ENCODE measurements around the gene FRY. TPM values are rescaled to one million over a fixed set of nuclear protein-coding genes. Genes with fewer than 3 reads are reported as not detected.

The FRY gene
- total RNA-seq, 5 donors from 2014 or later (not counting 1 experiment from before 2014, with no cell fraction given), result 11.5 to 35.3 (median 15.2) TPM

DNA sequence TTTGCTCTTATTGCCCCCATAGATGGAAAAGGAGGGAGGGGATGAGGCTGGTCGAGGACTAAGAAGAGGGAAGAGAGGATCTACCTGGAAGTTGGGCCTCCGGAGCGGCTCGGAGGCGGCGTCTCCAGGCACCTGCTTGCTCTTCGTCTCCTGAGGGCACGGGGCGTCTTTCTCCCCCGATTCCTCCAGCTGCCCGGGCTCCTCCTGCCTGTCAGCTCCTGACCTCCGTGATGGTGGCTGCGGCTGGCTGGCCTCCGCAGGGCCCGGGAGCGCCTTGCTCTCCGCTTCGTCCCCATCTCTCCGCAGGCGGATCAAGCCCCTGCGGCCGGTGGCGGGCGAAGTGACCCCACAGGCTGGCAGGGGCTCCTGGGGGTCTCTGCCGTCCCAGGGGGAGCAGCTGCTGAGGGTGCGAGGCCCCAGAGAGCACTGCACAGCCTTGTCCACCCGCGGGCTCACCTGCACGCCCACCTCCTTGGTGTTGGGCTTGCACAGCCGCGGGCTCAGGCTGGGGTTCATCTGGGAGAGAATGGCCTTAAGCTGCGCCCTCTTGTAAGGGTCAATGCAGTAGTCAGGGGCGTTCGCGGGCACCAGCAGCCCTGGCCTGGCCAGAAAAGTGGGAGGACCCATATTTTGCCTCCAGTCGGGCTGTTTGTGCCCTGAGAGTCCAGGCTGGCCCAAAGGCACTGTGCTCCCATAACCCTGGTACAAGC is 279.8 kb downstream of the FRY start:
- CTCF ChIA-PET, result interaction anchor here (0.5 to 0.8 kb wide), 4 partner anchors 212 to 1450 kb away, joined by 3 to 11 read pairs (median 4); no protein-coding TSS in a partner anchor
- ATAC-seq (replicated peaks in 1 of 4) (no peak), DNase-seq (no peak)
- H3K27me3 Mint-ChIP-seq, result no peaks in the 10 kb centered on the region
- no peaks in the 10 kb centered on the region for H3K36me3 Mint-ChIP-seq
- H3K4me1 Mint-ChIP-seq, result peaks cover 20 to 25% (median 24%) of the 10 kb centered on the region in 3 donors
- no peaks in the 10 kb centered on the region for H3K9me3 Mint-ChIP-seq
- Histone ChIP-seq H3K27me3 (replicated peaks in 1 of 2; ENCODE audit: control insufficient read depth in 2 of 2, extremely low read depth in 1 of 2, insufficient read depth in 2 of 2, low read length in 1 of 2) (no peaks in the 10 kb centered on the region), H3K4me1 (ENCODE audit: control insufficient read depth in 1 of 2, extremely low read depth in 1 of 2, insufficient read depth in 2 of 2, low read length in 2 of 2) (peaks cover 0 to 19% of the 10 kb centered on the region in 2 experiments), H3K27ac (ENCODE audit: low read length) (no peak overlapping the region), H3K4me3 (ENCODE audit: control insufficient read depth in 1 of 2, extremely low read depth in 1 of 2, low read length in 1 of 2) (no peak overlapping the region), H3K9me3 (no peaks in the 10 kb centered on the region), H3K36me3 (ENCODE audit: control insufficient read depth in 2 of 2, extremely low read depth in 1 of 2, insufficient read depth in 1 of 2, low read length in 1 of 2) (no peaks in the 10 kb centered on the region)
- H3K4me3 Mint-ChIP-seq, result no peak overlapping the region
- H3K27ac Mint-ChIP-seq, result no peak overlapping the region
- POLR2A ChIA-PET, result interaction anchor here in 1 of 2 donors (0.6 kb wide), 1 partner anchor 72 kb away, joined by 4 read pairs; no protein-coding TSS in a partner anchor
- 92% methylated on average over 32 of the region's 36 CpGs for WGBS (ENCODE audit: insufficient coverage)

DNA sequence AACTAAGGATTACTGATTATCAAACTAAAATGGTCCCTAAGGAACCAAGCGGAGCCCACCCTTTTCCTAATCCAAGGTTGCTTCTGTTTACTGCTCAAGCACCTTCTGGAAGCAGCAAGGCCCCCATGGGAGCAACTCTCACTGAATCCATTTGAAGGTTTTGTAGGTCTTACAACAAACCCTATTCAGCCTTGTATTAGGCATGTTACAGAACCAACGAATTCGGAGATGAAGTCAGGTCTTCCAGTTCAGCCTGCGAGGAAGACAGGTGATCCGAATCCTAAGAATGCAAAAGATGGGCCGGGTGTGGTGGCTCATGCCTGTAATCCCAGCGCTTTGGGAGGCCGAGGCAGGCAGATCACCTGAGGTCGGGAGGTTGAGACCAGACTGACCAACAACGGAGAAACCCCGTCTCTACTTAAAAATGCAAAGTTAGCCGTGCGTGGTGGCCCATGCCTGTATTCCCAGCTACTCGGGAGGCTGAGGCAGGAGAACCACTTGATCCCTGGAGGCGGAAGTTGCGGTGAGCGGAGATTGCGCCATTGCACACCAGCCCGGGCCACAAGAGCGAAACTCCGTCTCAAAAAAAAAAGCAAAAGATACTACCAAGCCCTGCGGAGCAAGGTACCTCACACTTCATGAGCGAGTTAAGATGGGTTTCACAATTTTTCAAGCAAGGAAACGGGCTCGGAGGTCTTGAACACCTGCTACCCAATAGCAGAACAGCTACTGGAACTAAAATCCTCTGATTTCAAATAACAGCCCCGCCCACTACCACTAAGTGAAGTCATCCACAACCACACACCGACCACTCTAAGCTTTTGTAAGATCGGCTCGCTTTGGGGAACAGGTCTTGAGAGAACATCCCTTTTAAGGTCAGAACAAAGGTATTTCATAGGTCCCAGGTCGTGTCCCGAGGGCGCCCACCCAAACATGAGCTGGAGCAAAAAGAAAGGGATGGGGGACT is 283.0 kb downstream of the FRY start:
- Mint-ChIP-seq H3K4me3 (peak overlapping the region; percentile 94 to 96 (median 95)), H3K9me3 (no peaks in the 10 kb centered on the region), H3K4me1 (peaks cover 13 to 22% (median 22%) of the 10 kb centered on the region in 3 donors), H3K27ac (peak overlapping the region; percentile 99), H3K27me3 (no peaks in the 10 kb centered on the region), H3K36me3 (no peaks in the 10 kb centered on the region)
- 80% methylated on average over 29 of the region's 32 CpGs for WGBS (ENCODE audit: insufficient coverage)
- peaks cover 0 to 19% of the 10 kb centered on the region in 2 experiments for H3K4me1 ChIP-seq (ENCODE audit: control insufficient read depth in 1 of 2, extremely low read depth in 1 of 2, insufficient read depth in 2 of 2, low read length in 2 of 2)
- H3K4me3 ChIP-seq (ENCODE audit: control insufficient read depth in 1 of 2, extremely low read depth in 1 of 2, low read length in 1 of 2), result peak overlapping the region; percentile 71 to 92
- ChIA-PET POLR2A (interaction anchor here (0.6 to 1.7 kb wide), 10 partner anchors 9 to 225 kb away, joined by 3 to 6 read pairs (median 4); partner anchors contain the start of gene N4BP2L1 (in 2 of the 2)), CTCF (interaction anchor here (0.6 to 1.5 kb wide), 10 partner anchors 8 to 1228 kb away, joined by 3 to 9 read pairs (median 4); partner anchors contain the start of gene PDS5B (in 1 of the 2))
- H3K9me3 ChIP-seq, result no peaks in the 10 kb centered on the region
- DNase-seq (peak in 33 of 35 experiments; percentile 44 to 82 (median 67)), ATAC-seq (replicated peaks in 1 of 4) (peak; percentile 60 to 69 (median 68))
- peak overlapping the region; percentile 98 for H3K27ac ChIP-seq (ENCODE audit: low read length)
- no peaks in the 10 kb centered on the region for H3K36me3 ChIP-seq (ENCODE audit: control insufficient read depth in 2 of 2, extremely low read depth in 1 of 2, insufficient read depth in 1 of 2, low read length in 1 of 2)
- H3K27me3 ChIP-seq (replicated peaks in 1 of 2; ENCODE audit: control insufficient read depth in 2 of 2, extremely low read depth in 1 of 2, insufficient read depth in 2 of 2, low read length in 1 of 2), result no peaks in the 10 kb centered on the region

DNA sequence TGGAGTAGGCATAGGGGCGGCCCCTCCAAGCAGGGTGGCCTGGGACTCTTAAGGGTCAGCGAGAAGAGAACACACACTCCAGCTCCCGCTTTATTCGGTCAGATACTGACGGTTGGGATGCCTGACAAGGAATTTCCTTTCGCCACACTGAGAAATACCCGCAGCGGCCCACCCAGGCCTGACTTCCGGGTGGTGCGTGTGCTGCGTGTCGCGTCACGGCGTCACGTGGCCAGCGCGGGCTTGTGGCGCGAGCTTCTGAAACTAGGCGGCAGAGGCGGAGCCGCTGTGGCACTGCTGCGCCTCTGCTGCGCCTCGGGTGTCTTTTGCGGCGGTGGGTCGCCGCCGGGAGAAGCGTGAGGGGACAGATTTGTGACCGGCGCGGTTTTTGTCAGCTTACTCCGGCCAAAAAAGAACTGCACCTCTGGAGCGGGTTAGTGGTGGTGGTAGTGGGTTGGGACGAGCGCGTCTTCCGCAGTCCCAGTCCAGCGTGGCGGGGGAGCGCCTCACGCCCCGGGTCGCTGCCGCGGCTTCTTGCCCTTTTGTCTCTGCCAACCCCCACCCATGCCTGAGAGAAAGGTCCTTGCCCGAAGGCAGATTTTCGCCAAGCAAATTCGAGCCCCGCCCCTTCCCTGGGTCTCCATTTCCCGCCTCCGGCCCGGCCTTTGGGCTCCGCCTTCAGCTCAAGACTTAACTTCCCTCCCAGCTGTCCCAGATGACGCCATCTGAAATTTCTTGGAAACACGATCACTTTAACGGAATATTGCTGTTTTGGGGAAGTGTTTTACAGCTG is 283.9 kb downstream of the FRY start, which contains the start of the genes BRCA2 and ZAR1L:
Gene BRCA2 (plus strand): TSS at position 271 of the 790 bp plus-strand sequence. CDS start 953 bp downstream, outside the sequence.
Gene ZAR1L (minus strand): TSS at position 126 of the 790 bp plus-strand sequence. CDS start 3,438 bp downstream, outside the sequence.
- Histone ChIP-seq H3K9me3 (no peaks in the 10 kb centered on the region), H3K27me3 (replicated peaks in 1 of 2; ENCODE audit: control insufficient read depth in 2 of 2, extremely low read depth in 1 of 2, insufficient read depth in 2 of 2, low read length in 1 of 2) (no peaks in the 10 kb centered on the region), H3K27ac (ENCODE audit: low read length) (peak within 1 kb of the TSS; percentile 98), H3K4me3 (ENCODE audit: control insufficient read depth in 1 of 2, extremely low read depth in 1 of 2, low read length in 1 of 2) (peak within 1 kb of the TSS; percentile 71 to 92), H3K4me1 (ENCODE audit: control insufficient read depth in 1 of 2, extremely low read depth in 1 of 2, insufficient read depth in 2 of 2, low read length in 2 of 2) (peaks cover 0 to 14% of the 10 kb centered on the region in 2 experiments), H3K36me3 (ENCODE audit: control insufficient read depth in 2 of 2, extremely low read depth in 1 of 2, insufficient read depth in 1 of 2, low read length in 1 of 2) (no peaks in the 10 kb centered on the region)
- POLR2A ChIA-PET, result interaction anchor here (0.6 to 1.7 kb wide), 10 partner anchors 10 to 224 kb away, joined by 3 to 6 read pairs (median 4); partner anchors contain the start of gene N4BP2L1 (in 2 of the 2)
- H3K9me3 Mint-ChIP-seq, result no peaks in the 10 kb centered on the region
- H3K27ac Mint-ChIP-seq, result peak within 1 kb of the TSS; percentile 99
- no peaks in the 10 kb centered on the region for H3K36me3 Mint-ChIP-seq
- H3K4me1 Mint-ChIP-seq, result peaks cover 11 to 17% (median 15%) of the 10 kb centered on the region in 3 donors
- CTCF ChIA-PET, result interaction anchor here (0.6 to 1.6 kb wide), 11 partner anchors 9 to 1228 kb away, joined by 3 to 9 read pairs (median 3); partner anchors contain the start of gene PDS5B (in 1 of the 2)
- H3K27me3 Mint-ChIP-seq, result no peaks in the 10 kb centered on the region
- whole genome bisulfite sequencing (ENCODE audit: insufficient coverage), result under 1% methylated on average over 42 of the region's 60 CpGs
- H3K4me3 Mint-ChIP-seq, result peak within 1 kb of the TSS; percentile 94 to 96 (median 95)
- ATAC-seq (replicated peaks in 1 of 4) (peak; percentile 98), DNase-seq (peak; percentile 74 to 94 (median 86))

DNA sequence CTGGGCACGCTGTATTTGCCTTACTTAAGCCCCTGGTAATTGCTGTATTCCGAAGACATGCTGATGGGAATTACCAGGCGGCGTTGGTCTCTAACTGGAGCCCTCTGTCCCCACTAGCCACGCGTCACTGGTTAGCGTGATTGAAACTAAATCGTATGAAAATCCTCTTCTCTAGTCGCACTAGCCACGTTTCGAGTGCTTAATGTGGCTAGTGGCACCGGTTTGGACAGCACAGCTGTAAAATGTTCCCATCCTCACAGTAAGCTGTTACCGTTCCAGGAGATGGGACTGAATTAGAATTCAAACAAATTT is 284.4 kb downstream of the FRY start:
- CTCF ChIA-PET, result interaction anchor here in 1 of 2 donors (0.7 to 1.6 kb wide), 3 partner anchors 217 to 1227 kb away, joined by 3 read pairs; no protein-coding TSS in a partner anchor

DNA sequence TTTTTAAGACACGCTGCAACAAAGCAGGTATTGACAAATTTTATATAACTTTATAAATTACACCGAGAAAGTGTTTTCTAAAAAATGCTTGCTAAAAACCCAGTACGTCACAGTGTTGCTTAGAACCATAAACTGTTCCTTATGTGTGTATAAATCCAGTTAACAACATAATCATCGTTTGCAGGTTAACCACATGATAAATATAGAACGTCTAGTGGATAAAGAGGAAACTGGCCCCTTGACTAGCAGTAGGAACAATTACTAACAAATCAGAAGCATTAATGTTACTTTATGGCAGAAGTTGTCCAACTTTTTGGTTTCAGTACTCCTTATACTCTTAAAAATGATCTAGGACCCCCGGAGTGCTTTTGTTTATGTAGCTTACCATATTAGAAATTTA is 284.9 kb downstream of the FRY start:
- Mint-ChIP-seq H3K9me3 (no peaks in the 10 kb centered on the region), H3K27ac (no peak overlapping the region), H3K36me3 (no peaks in the 10 kb centered on the region), H3K4me1 (peaks cover 11 to 17% (median 15%) of the 10 kb centered on the region in 3 donors), H3K4me3 (peak overlapping the region; percentile 44 to 95 (median 94)), H3K27me3 (no peaks in the 10 kb centered on the region)
- ChIA-PET POLR2A (interaction anchor here in 1 of 2 donors (1.2 kb wide), 1 partner anchor 107 kb away, joined by 3 read pairs; no protein-coding TSS in a partner anchor), CTCF (interaction anchor here in 1 of 2 donors (1.6 kb wide), 1 partner anchor 1227 kb away, joined by 3 read pairs; no protein-coding TSS in a partner anchor)
- no peaks in the 10 kb centered on the region for H3K9me3 ChIP-seq
- H3K4me1 ChIP-seq (ENCODE audit: control insufficient read depth in 1 of 2, extremely low read depth in 1 of 2, insufficient read depth in 2 of 2, low read length in 2 of 2), result peaks cover 0 to 14% of the 10 kb centered on the region in 2 experiments
- H3K36me3 ChIP-seq (ENCODE audit: control insufficient read depth in 2 of 2, extremely low read depth in 1 of 2, insufficient read depth in 1 of 2, low read length in 1 of 2), result no peaks in the 10 kb centered on the region
- H3K27ac ChIP-seq (ENCODE audit: low read length), result no peak overlapping the region
- ATAC-seq (replicated peaks in 1 of 4), result no peak
- peak overlapping the region in 1 of 2 donors; percentile 92 for H3K4me3 ChIP-seq (ENCODE audit: control insufficient read depth in 1 of 2, extremely low read depth in 1 of 2, low read length in 1 of 2)
- no peaks in the 10 kb centered on the region for H3K27me3 ChIP-seq (replicated peaks in 1 of 2; ENCODE audit: control insufficient read depth in 2 of 2, extremely low read depth in 1 of 2, insufficient read depth in 2 of 2, low read length in 1 of 2)
- no CpG with 5 or more reads among the region's 6 CpGs for WGBS (ENCODE audit: insufficient coverage)
- no peak for DNase-seq

More for the DNA sequence above, 284.4 kb downstream of the FRY start:
- peak overlapping the region; percentile 94 to 96 (median 95) for H3K4me3 Mint-ChIP-seq
- no peaks in the 10 kb centered on the region for H3K27me3 ChIP-seq (replicated peaks in 1 of 2; ENCODE audit: control insufficient read depth in 2 of 2, extremely low read depth in 1 of 2, insufficient read depth in 2 of 2, low read length in 1 of 2)
- no peaks in the 10 kb centered on the region for H3K27me3 Mint-ChIP-seq
- ATAC-seq (replicated peaks in 1 of 4) (no peak), DNase-seq (peak in 1 of 35 experiments; percentile 1)
- POLR2A ChIA-PET, result interaction anchor here in 1 of 2 donors (1.2 to 1.7 kb wide), 3 partner anchors 107 to 222 kb away, joined by 3 to 6 read pairs (median 5); partner anchors contain the start of gene N4BP2L1
- peak overlapping the region; percentile 98 for H3K27ac ChIP-seq (ENCODE audit: low read length)
- peak overlapping the region; percentile 99 for H3K27ac Mint-ChIP-seq
- H3K36me3 Mint-ChIP-seq, result no peaks in the 10 kb centered on the region
- peaks cover 11 to 17% (median 15%) of the 10 kb centered on the region in 3 donors for H3K4me1 Mint-ChIP-seq
- no peaks in the 10 kb centered on the region for H3K9me3 ChIP-seq
- no peaks in the 10 kb centered on the region for H3K36me3 ChIP-seq (ENCODE audit: control insufficient read depth in 2 of 2, extremely low read depth in 1 of 2, insufficient read depth in 1 of 2, low read length in 1 of 2)
- H3K4me3 ChIP-seq (ENCODE audit: control insufficient read depth in 1 of 2, extremely low read depth in 1 of 2, low read length in 1 of 2), result peak overlapping the region; percentile 71 to 92
- 0% methylated on average over 7 of the region's 13 CpGs for WGBS (ENCODE audit: insufficient coverage)
- H3K9me3 Mint-ChIP-seq, result no peaks in the 10 kb centered on the region
- peaks cover 0 to 14% of the 10 kb centered on the region in 2 experiments for H3K4me1 ChIP-seq (ENCODE audit: control insufficient read depth in 1 of 2, extremely low read depth in 1 of 2, insufficient read depth in 2 of 2, low read length in 2 of 2)
